DND-41 (cell line): ENCODE data around the gene RAMP3.

Experiments used
- CTCF ChIP-seq: IDR thresholded peaks from 2 replicates; pipeline ENCODE4 v1.5.1; 2012; ENCODE audit warnings: borderline replicate concordance, low read length, moderate library complexity, mild to moderate bottlenecking; ENCODE audit not compliant: poor library complexity, severe bottlenecking; ENCODE audit errors: extremely low read depth
- EZH2 ChIP-seq: IDR thresholded peaks from 3 replicates; pipeline ENCODE4 v1.6.1; 2012; ENCODE audit warnings: borderline replicate concordance, low read depth, mild to moderate bottlenecking, moderate library complexity, low read length, inconsistent platforms; ENCODE audit not compliant: severe bottlenecking

- no peak for TF ChIP-seq CTCF
- TF ChIP-seq EZH2, result no peak
Measured at GRCh38 chr7:45174966-45175765, 17.6 kb downstream of the RAMP3 start.
